Limb (tissue), 2 donors: ENCODE measurements around the gene GBA3.

Experiments used
- DNase-seq, 2 donors: peaks; one replicate each; pipeline ENCODE4 v3.0.0-alpha.2; 2016; ENCODE audit errors: extremely low spot score in 2 of 2

The GBA3 gene

GRCh38 chr4:22695029-22695428 lies 2.3 kb downstream of the GBA3 start:
- DNase-seq: no peak

GRCh38 chr4:22695917-22696316 lies 3.2 kb downstream of the GBA3 start:
- DNase-seq: no peak

- DNase-seq: no peak
Measured at GRCh38 chr4:22703912-22704311, 11.2 kb downstream of the GBA3 start.

- no peak for DNase-seq
Measured at GRCh38 chr4:22707390-22707789, 14.7 kb downstream of the GBA3 start.

- no peak for DNase-seq
Measured at GRCh38 chr4:22708961-22709360, 16.2 kb downstream of the GBA3 start.

- no peak for DNase-seq
Measured at GRCh38 chr4:22712105-22712504, 19.4 kb downstream of the GBA3 start.

- no peak for DNase-seq
Measured at GRCh38 chr4:22712529-22712928, 19.8 kb downstream of the GBA3 start.

- DNase-seq: no peak
Measured at GRCh38 chr4:22713841-22714240, 21.1 kb downstream of the GBA3 start.

- no peak for DNase-seq
Measured at GRCh38 chr4:22719218-22719617, 26.5 kb downstream of the GBA3 start.

- no peak for DNase-seq
Measured at GRCh38 chr4:22720091-22720490, 27.4 kb downstream of the GBA3 start.

GRCh38 chr4:22721204-22721603 lies 28.5 kb downstream of the GBA3 start:
- no peak for DNase-seq

- no peak for DNase-seq
Measured at GRCh38 chr4:22730021-22730420, 37.3 kb downstream of the GBA3 start.

GRCh38 chr4:22733816-22734215 lies 41.1 kb downstream of the GBA3 start:
- DNase-seq: no peak

- no peak for DNase-seq
Measured at GRCh38 chr4:22736912-22737311, 44.2 kb downstream of the GBA3 start.

GRCh38 chr4:22739968-22740367 lies 47.2 kb downstream of the GBA3 start:
- peak in 1 of 2 donors; percentile 21 for DNase-seq

- DNase-seq: no peak
Measured at GRCh38 chr4:22741744-22742143, 49.0 kb downstream of the GBA3 start.

- no peak for DNase-seq
Measured at GRCh38 chr4:22743290-22743689, 50.6 kb downstream of the GBA3 start.

- DNase-seq: no peak
Measured at GRCh38 chr4:22744478-22745062, 51.8 kb downstream of the GBA3 start.

- peak in 1 of 2 donors; percentile 22 for DNase-seq
Measured at GRCh38 chr4:22745234-22745633, 52.5 kb downstream of the GBA3 start.

GRCh38 chr4:22754116-22754515 lies 61.4 kb downstream of the GBA3 start:
- no peak for DNase-seq

GRCh38 chr4:22762548-22762947 lies 69.8 kb downstream of the GBA3 start:
- DNase-seq: no peak

GRCh38 chr4:22764183-22764582 lies 71.4 kb downstream of the GBA3 start:
- no peak for DNase-seq

GRCh38 chr4:22766068-22766467 lies 73.3 kb downstream of the GBA3 start:
- DNase-seq: no peak

GRCh38 chr4:22778547-22779163 lies 85.9 kb downstream of the GBA3 start:
- DNase-seq: no peak
